T-helper 17 cell (primary cell): Measurements from ENCODE around the gene KRTAP13-4. TPM values are rescaled to one million over a fixed set of nuclear protein-coding genes. Genes with fewer than 3 reads are reported as not detected.

Experiments
- ATAC-seq: fragments of 150-1000 bp; cut with Tn5 transposase; 2 replicates; pipeline ENCODE4 v1.10.0; 2021; ENCODE audit warnings: mild to moderate bottlenecking, moderate library complexity
- DNase-seq, 3 donors: peaks; one replicate each; pipeline versions ENCODE4 v3.0.0 to v3.0.0-alpha.2; 2020 to 2021
- H3K9me3 ChIP-seq: one replicate; pipeline ENCODE4 v1.7.0; 2013; ENCODE audit warnings: low read length, mild to moderate bottlenecking; ENCODE audit not compliant: control insufficient read depth, poor library complexity, severe bottlenecking
- H3K27ac Mint-ChIP-seq: one replicate; pipeline ENCODE4 v1.8.0; 2022; ENCODE audit warnings: mild to moderate bottlenecking, moderate library complexity, mixed read lengths
- H3K27me3 Mint-ChIP-seq: one replicate; pipeline ENCODE4 v1.8.0; 2022; ENCODE audit warnings: mixed read lengths
- H3K36me3 Mint-ChIP-seq: one replicate; pipeline ENCODE4 v1.8.0; 2022; ENCODE audit warnings: low read depth, mixed read lengths
- H3K4me1 Mint-ChIP-seq: one replicate; pipeline ENCODE4 v1.8.0; 2022; ENCODE audit warnings: mild to moderate bottlenecking, mixed read lengths
- H3K4me3 Mint-ChIP-seq: one replicate; pipeline ENCODE4 v1.8.0; 2022; ENCODE audit warnings: mild to moderate bottlenecking, moderate library complexity, mixed read lengths
- total RNA-seq, 4 donors: library from RNA in 2 of 4; stranded (reverse) in 2 of 4; gene quantifications; one replicate each; pipeline ENCODE4 v1.2.3 and lab custom pipeline; 2022 to 2026

The KRTAP13-4 gene
- total RNA-seq, 2 donors from 2014 or later, result not detected

GRCh38 chr21:30447056-30447455 is 17.0 kb downstream of the KRTAP13-4 start:
- ATAC-seq (no peak), DNase-seq (no peak)
- no peaks in the 10 kb centered on the region for H3K4me1 Mint-ChIP-seq
- H3K27me3 Mint-ChIP-seq, result no peaks in the 10 kb centered on the region
- H3K27ac Mint-ChIP-seq, result no peak overlapping the region
- no peaks in the 10 kb centered on the region for H3K36me3 Mint-ChIP-seq
- H3K4me3 Mint-ChIP-seq, result no peak overlapping the region
- no peaks in the 10 kb centered on the region for H3K9me3 ChIP-seq

DNA sequence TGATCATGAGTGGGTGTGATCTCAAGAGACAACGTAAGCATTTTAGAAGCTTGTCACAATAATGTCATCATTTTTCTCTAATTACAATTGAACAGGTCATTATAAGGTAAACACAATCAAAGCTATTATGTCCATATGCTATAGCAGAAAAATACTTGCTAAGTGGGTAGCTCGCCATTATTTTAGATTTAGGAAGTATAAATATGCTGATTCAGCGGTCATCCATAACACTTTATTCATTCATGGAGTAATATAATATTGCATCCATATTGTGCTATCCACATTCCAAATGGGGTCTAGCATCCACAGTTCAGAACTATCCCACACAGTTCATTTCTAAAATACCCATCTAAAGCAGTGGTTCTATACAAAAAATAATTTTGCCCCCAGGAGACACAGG is 18.5 kb downstream of the KRTAP13-4 start:
- no peaks in the 10 kb centered on the region for H3K9me3 ChIP-seq
- no peak overlapping the region for H3K27ac Mint-ChIP-seq
- no peaks in the 10 kb centered on the region for H3K4me1 Mint-ChIP-seq
- no peaks in the 10 kb centered on the region for H3K27me3 Mint-ChIP-seq
- H3K36me3 Mint-ChIP-seq, result no peaks in the 10 kb centered on the region
- no peak overlapping the region for H3K4me3 Mint-ChIP-seq
- ATAC-seq (no peak), DNase-seq (no peak)

DNA sequence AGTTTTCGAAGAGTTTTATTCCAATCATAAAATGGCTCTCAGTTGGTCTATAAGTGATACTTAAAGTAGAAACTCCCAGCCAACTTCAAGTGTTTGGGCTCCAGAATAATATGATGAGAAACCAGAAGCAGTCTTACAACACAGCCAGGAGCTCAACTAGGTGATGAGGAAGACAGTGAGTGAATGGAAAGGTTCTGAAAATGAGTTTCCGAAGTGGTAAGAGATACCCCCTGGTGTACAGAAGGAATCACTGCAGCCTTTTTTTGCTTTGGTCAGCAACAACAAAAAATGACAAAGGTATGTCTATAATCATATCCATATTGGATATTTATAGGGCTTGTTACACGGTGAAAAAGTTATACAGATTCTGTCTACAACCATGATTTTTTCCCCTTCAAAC is 33.7 kb downstream of the KRTAP13-4 start:
- ATAC-seq (no peak), DNase-seq (no peak)
- H3K4me1 Mint-ChIP-seq, result no peaks in the 10 kb centered on the region
- H3K9me3 ChIP-seq, result no peaks in the 10 kb centered on the region
- H3K4me3 Mint-ChIP-seq, result no peak overlapping the region
- H3K36me3 Mint-ChIP-seq, result no peaks in the 10 kb centered on the region
- H3K27ac Mint-ChIP-seq, result no peak overlapping the region
- H3K27me3 Mint-ChIP-seq, result no peaks in the 10 kb centered on the region

GRCh38 chr21:30468900-30469714 is 39.1 kb downstream of the KRTAP13-4 start:
- Mint-ChIP-seq H3K4me1 (no peaks in the 10 kb centered on the region), H3K27me3 (no peaks in the 10 kb centered on the region), H3K36me3 (no peaks in the 10 kb centered on the region), H3K4me3 (no peak overlapping the region), H3K27ac (no peak overlapping the region)
- no peaks in the 10 kb centered on the region for H3K9me3 ChIP-seq
- DNase-seq (no peak), ATAC-seq (no peak)

GRCh38 chr21:30478004-30478403 is 48.0 kb downstream of the KRTAP13-4 start:
- Mint-ChIP-seq H3K36me3 (no peaks in the 10 kb centered on the region), H3K27ac (no peak overlapping the region), H3K27me3 (no peaks in the 10 kb centered on the region), H3K4me3 (no peak overlapping the region), H3K4me1 (no peaks in the 10 kb centered on the region)
- H3K9me3 ChIP-seq, result no peaks in the 10 kb centered on the region
- ATAC-seq, result no peak
- no peak for DNase-seq

GRCh38 chr21:30479259-30479658 is 49.2 kb downstream of the KRTAP13-4 start:
- no peaks in the 10 kb centered on the region for H3K9me3 ChIP-seq
- ATAC-seq (no peak), DNase-seq (no peak)
- Mint-ChIP-seq H3K4me1 (no peaks in the 10 kb centered on the region), H3K4me3 (no peak overlapping the region), H3K36me3 (no peaks in the 10 kb centered on the region), H3K27me3 (no peaks in the 10 kb centered on the region), H3K27ac (no peak overlapping the region)

DNA sequence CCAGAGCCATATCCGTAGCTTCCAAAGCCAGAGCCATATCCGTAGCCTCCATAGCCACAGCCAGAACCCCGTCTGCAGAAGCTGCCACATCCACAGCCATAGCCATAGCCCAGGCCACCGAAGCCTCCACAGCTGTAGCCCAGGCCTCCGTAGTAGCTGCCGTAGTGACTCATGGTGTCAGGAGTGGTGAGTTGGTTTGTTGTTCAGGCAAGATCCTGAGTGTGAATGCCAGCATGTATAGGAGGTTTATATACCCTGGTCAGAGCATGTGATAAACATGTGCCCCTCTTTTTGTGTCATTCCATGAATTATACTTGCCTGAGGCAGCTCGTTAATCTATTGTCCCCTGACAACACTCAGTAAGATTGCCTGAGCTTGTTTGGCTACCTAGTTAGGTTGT is 50.1 kb downstream of the KRTAP13-4 start, which contains the start of gene KRTAP19-1:
TSS of gene KRTAP19-1 (minus strand) at position 223 of the 400 bp plus-strand sequence. CDS start at position 173, 50 bp downstream.
- Mint-ChIP-seq H3K27ac (no peak within 1 kb of the TSS), H3K4me1 (no peaks in the 10 kb centered on the region), H3K27me3 (no peaks in the 10 kb centered on the region), H3K36me3 (no peaks in the 10 kb centered on the region), H3K4me3 (no peak within 1 kb of the TSS)
- ATAC-seq (no peak), DNase-seq (no peak)
- H3K9me3 ChIP-seq, result no peaks in the 10 kb centered on the region

Other genes with a start within 250 kb of the KRTAP13-4 start
- gene CLDN8, start 214.1 kb upstream of the KRTAP13-4 start, total RNA-seq, result not detected
- gene KRTAP24-1, start 147.3 kb upstream of the KRTAP13-4 start, total RNA-seq, result not detected
- not detected for gene KRTAP25-1, start 140.7 kb upstream of the KRTAP13-4 start, total RNA-seq
- not detected for gene KRTAP26-1, start 109.9 kb upstream of the KRTAP13-4 start, total RNA-seq
- gene KRTAP27-1, start 92.5 kb upstream of the KRTAP13-4 start, total RNA-seq, result not detected
- not detected for gene KRTAP23-1, start 81.6 kb upstream of the KRTAP13-4 start, total RNA-seq
- not detected for gene KRTAP13-2, start 57.9 kb upstream of the KRTAP13-4 start, total RNA-seq
- gene KRTAP13-1, start 34.2 kb upstream of the KRTAP13-4 start, total RNA-seq, result not detected
- not detected for gene KRTAP13-3, start 4.3 kb upstream of the KRTAP13-4 start, total RNA-seq
- not detected for gene KRTAP15-1, start 10.1 kb downstream of the KRTAP13-4 start, total RNA-seq
- gene KRTAP19-1, start 50.1 kb downstream of the KRTAP13-4 start, total RNA-seq, result not detected
- not detected for gene KRTAP19-2, start 57.2 kb downstream of the KRTAP13-4 start, total RNA-seq
- gene KRTAP19-3, start 61.8 kb downstream of the KRTAP13-4 start, total RNA-seq, result not detected
- not detected for gene KRTAP19-4, start 66.9 kb downstream of the KRTAP13-4 start, total RNA-seq
- not detected for gene KRTAP19-5, start 71.9 kb downstream of the KRTAP13-4 start, total RNA-seq
- gene KRTAP19-6, start 111.6 kb downstream of the KRTAP13-4 start, total RNA-seq, result not detected
- gene KRTAP19-7, start 131.1 kb downstream of the KRTAP13-4 start, total RNA-seq, result not detected
- gene KRTAP22-2, start 160.2 kb downstream of the KRTAP13-4 start, total RNA-seq, result not detected
- gene KRTAP6-3, start 162.2 kb downstream of the KRTAP13-4 start, total RNA-seq, result not detected
- not detected for gene KRTAP6-2, start 168.7 kb downstream of the KRTAP13-4 start, total RNA-seq
- gene KRTAP22-1, start 170.9 kb downstream of the KRTAP13-4 start, total RNA-seq, result not detected
- gene KRTAP6-1, start 183.7 kb downstream of the KRTAP13-4 start, total RNA-seq, result not detected
- gene KRTAP20-1, start 186.2 kb downstream of the KRTAP13-4 start, total RNA-seq, result not detected
- not detected for gene KRTAP20-4, start 190.4 kb downstream of the KRTAP13-4 start, total RNA-seq
- not detected for gene KRTAP20-2, start 205.0 kb downstream of the KRTAP13-4 start, total RNA-seq
- gene KRTAP20-3, start 212.6 kb downstream of the KRTAP13-4 start, total RNA-seq, result not detected